Measurements from ENCODE around the gene CDKAL1. TPM values are rescaled to one million over a fixed set of nuclear protein-coding genes. Genes with fewer than 3 reads are reported as not detected.
"Not testable (repeated sequence)": the region's sequence is repeated elsewhere in the genome, so short reads cannot be mapped to it uniquely, and the experiment has no call there.

CDKAL1 gene
- total and polyA plus RNA-seq, 3 experiments from 2014 or later = 26.7 to 30.2 (median 29.6) TPM

- Mint-ChIP-seq H3K9me3 (peaks cover 0 to 1% (median 0%) of the 10 kb centered on the region in 5 donors), H3K27ac (no peak overlapping the region), H3K4me1 (peaks cover 0 to 5% (median 0%) of the 10 kb centered on the region in 3 donors), H3K36me3 (peaks cover 15 to 28% (median 19%) of the 10 kb centered on the region in 3 donors), H3K4me3 (no peak overlapping the region), H3K27me3 (no peaks in the 10 kb centered on the region)
- no peaks in the 10 kb centered on the region for H3K27me3 ChIP-seq (ENCODE audit: insufficient read depth, low read length, poor library complexity, severe bottlenecking)
- H3K4me3 ChIP-seq (ENCODE audit: low read length) = no peak overlapping the region
- no peaks in the 10 kb centered on the region for H3K4me1 ChIP-seq (ENCODE audit: insufficient read depth, low read length)
- ChIA-PET POLR2A (no interaction called here), CTCF (interaction anchor here (1.1 kb wide), 1 partner anchor 11 kb away, joined by 4 read pairs; no protein-coding TSS in a partner anchor)
- no peaks in the 10 kb centered on the region for H3K36me3 ChIP-seq (ENCODE audit: insufficient read depth, low read length)
- H3K27ac ChIP-seq (ENCODE audit: low read depth, low read length) = no peak overlapping the region
- no peak for DNase-seq
- H3K9me3 ChIP-seq (ENCODE audit: low read length) = no peaks in the 10 kb centered on the region
Measured at GRCh38 chr6:20826378-20826777, 292.1 kb downstream of the CDKAL1 start.

GRCh38 chr6:20827798-20828197, 293.5 kb downstream of the CDKAL1 start:
- no peak overlapping the region for H3K4me3 Mint-ChIP-seq
- Histone ChIP-seq H3K9me3 (ENCODE audit: low read length) (no peaks in the 10 kb centered on the region), H3K4me3 (ENCODE audit: low read length) (no peak overlapping the region), H3K27ac (ENCODE audit: low read depth, low read length) (no peak overlapping the region), H3K36me3 (ENCODE audit: insufficient read depth, low read length) (no peaks in the 10 kb centered on the region), H3K4me1 (ENCODE audit: insufficient read depth, low read length) (no peaks in the 10 kb centered on the region), H3K27me3 (ENCODE audit: insufficient read depth, low read length, poor library complexity, severe bottlenecking) (no peaks in the 10 kb centered on the region)
- DNase-seq = no peak
- ChIA-PET CTCF (no interaction called here), POLR2A (no interaction called here)
- peaks cover 0 to 7% (median under 1%) of the 10 kb centered on the region in 3 donors for H3K4me1 Mint-ChIP-seq
- H3K36me3 Mint-ChIP-seq = peaks cover 13 to 16% (median 13%) of the 10 kb centered on the region in 3 donors
- no peaks in the 10 kb centered on the region for H3K27me3 Mint-ChIP-seq
- no peaks in the 10 kb centered on the region for H3K9me3 Mint-ChIP-seq
- no peak overlapping the region for H3K27ac Mint-ChIP-seq

GRCh38 chr6:20830576-20830975, 296.3 kb downstream of the CDKAL1 start:
- Mint-ChIP-seq H3K27me3 (no peaks in the 10 kb centered on the region), H3K4me1 (peaks cover 19 to 33% (median 29%) of the 10 kb centered on the region in 3 donors), H3K4me3 (no peak overlapping the region), H3K27ac (no peak overlapping the region), H3K9me3 (no peaks in the 10 kb centered on the region), H3K36me3 (peaks cover 5 to 8% (median 5%) of the 10 kb centered on the region in 3 donors)
- ChIA-PET POLR2A (no interaction called here), CTCF (no interaction called here)
- H3K4me3 ChIP-seq (ENCODE audit: low read length) = no peak overlapping the region
- H3K27me3 ChIP-seq (ENCODE audit: insufficient read depth, low read length, poor library complexity, severe bottlenecking) = no peaks in the 10 kb centered on the region
- H3K4me1 ChIP-seq (ENCODE audit: insufficient read depth, low read length) = peaks cover 8% of the 10 kb centered on the region
- no peak for DNase-seq
- H3K27ac ChIP-seq (ENCODE audit: low read depth, low read length) = no peak overlapping the region
- no peaks in the 10 kb centered on the region for H3K9me3 ChIP-seq (ENCODE audit: low read length)
- no peaks in the 10 kb centered on the region for H3K36me3 ChIP-seq (ENCODE audit: insufficient read depth, low read length)

GRCh38 chr6:20831251-20831650, 297.0 kb downstream of the CDKAL1 start:
- H3K27me3 ChIP-seq (ENCODE audit: insufficient read depth, low read length, poor library complexity, severe bottlenecking); H3K27ac ChIP-seq (ENCODE audit: low read depth, low read length); H3K9me3 ChIP-seq (ENCODE audit: low read length); H3K4me3 Mint-ChIP-seq; H3K27ac Mint-ChIP-seq; H3K9me3 Mint-ChIP-seq; CTCF ChIA-PET; H3K4me3 ChIP-seq (ENCODE audit: low read length); H3K27me3 Mint-ChIP-seq; H3K36me3 ChIP-seq (ENCODE audit: insufficient read depth, low read length); DNase-seq; POLR2A ChIA-PET; H3K4me1 ChIP-seq (ENCODE audit: insufficient read depth, low read length): not testable (repeated sequence)
- H3K4me1 Mint-ChIP-seq = peaks cover 23 to 39% (median 35%) of the 10 kb centered on the region in 3 donors
- H3K36me3 Mint-ChIP-seq = peaks cover 5 to 11% (median 7%) of the 10 kb centered on the region in 3 donors

GRCh38 chr6:20833881-20834515, 299.7 kb downstream of the CDKAL1 start:
- Mint-ChIP-seq H3K36me3 (peaks cover 7 to 11% (median 9%) of the 10 kb centered on the region in 3 donors), H3K4me1 (peaks cover 36 to 55% (median 53%) of the 10 kb centered on the region in 3 donors), H3K9me3 (no peaks in the 10 kb centered on the region), H3K27ac (peak overlapping the region in 3 of 8 donors; percentile 2 to 64 (median 44)), H3K27me3 (no peaks in the 10 kb centered on the region), H3K4me3 (no peak overlapping the region)
- Histone ChIP-seq H3K36me3 (ENCODE audit: insufficient read depth, low read length) (no peaks in the 10 kb centered on the region), H3K4me3 (ENCODE audit: low read length) (no peak overlapping the region), H3K9me3 (ENCODE audit: low read length) (no peaks in the 10 kb centered on the region), H3K4me1 (ENCODE audit: insufficient read depth, low read length) (peaks cover 16% of the 10 kb centered on the region), H3K27me3 (ENCODE audit: insufficient read depth, low read length, poor library complexity, severe bottlenecking) (no peaks in the 10 kb centered on the region), H3K27ac (ENCODE audit: low read depth, low read length) (no peak overlapping the region)
- CTCF ChIA-PET = no interaction called here
- no peak for DNase-seq
- POLR2A ChIA-PET = no interaction called here

GRCh38 chr6:20835315-20836010, 301.2 kb downstream of the CDKAL1 start:
- Histone ChIP-seq H3K9me3 (ENCODE audit: low read length) (no peaks in the 10 kb centered on the region), H3K4me1 (ENCODE audit: insufficient read depth, low read length) (peaks cover 16% of the 10 kb centered on the region), H3K27ac (ENCODE audit: low read depth, low read length) (no peak overlapping the region), H3K36me3 (ENCODE audit: insufficient read depth, low read length) (no peaks in the 10 kb centered on the region), H3K27me3 (ENCODE audit: insufficient read depth, low read length, poor library complexity, severe bottlenecking) (no peaks in the 10 kb centered on the region), H3K4me3 (ENCODE audit: low read length) (no peak overlapping the region)
- peaks cover 40 to 67% (median 66%) of the 10 kb centered on the region in 3 donors for H3K4me1 Mint-ChIP-seq
- ChIA-PET CTCF (no interaction called here), POLR2A (no interaction called here)
- H3K27ac Mint-ChIP-seq = peak overlapping the region in 6 of 8 donors; percentile 7 to 80 (median 32)
- DNase-seq = no peak
- H3K9me3 Mint-ChIP-seq = no peaks in the 10 kb centered on the region
- H3K36me3 Mint-ChIP-seq = peaks cover 7 to 16% (median 13%) of the 10 kb centered on the region in 3 donors
- peak overlapping the region in 1 of 7 donors; percentile 49 for H3K4me3 Mint-ChIP-seq
- no peaks in the 10 kb centered on the region for H3K27me3 Mint-ChIP-seq

- peaks cover 2 to 14% (median 8%) of the 10 kb centered on the region in 3 donors for H3K36me3 Mint-ChIP-seq
- H3K27ac Mint-ChIP-seq = peak overlapping the region; percentile 47 to 89 (median 62)
- Histone ChIP-seq H3K9me3 (ENCODE audit: low read length) (no peaks in the 10 kb centered on the region), H3K27ac (ENCODE audit: low read depth, low read length) (no peak overlapping the region), H3K4me3 (ENCODE audit: low read length) (no peak overlapping the region), H3K27me3 (ENCODE audit: insufficient read depth, low read length, poor library complexity, severe bottlenecking) (no peaks in the 10 kb centered on the region), H3K4me1 (ENCODE audit: insufficient read depth, low read length) (peaks cover 16% of the 10 kb centered on the region), H3K36me3 (ENCODE audit: insufficient read depth, low read length) (no peaks in the 10 kb centered on the region)
- ChIA-PET POLR2A (interaction anchor here (0.6 kb wide), 1 partner anchor 756 kb away, joined by 3 read pairs; no protein-coding TSS in a partner anchor), CTCF (interaction anchor here (1.1 kb wide), 1 partner anchor 10 kb away, joined by 4 read pairs; no protein-coding TSS in a partner anchor)
- no peaks in the 10 kb centered on the region for H3K27me3 Mint-ChIP-seq
- peak overlapping the region in 5 of 7 donors; percentile 37 to 65 (median 45) for H3K4me3 Mint-ChIP-seq
- peaks cover 40 to 72% (median 70%) of the 10 kb centered on the region in 3 donors for H3K4me1 Mint-ChIP-seq
- peak in 4 of 5 donors; percentile 3 to 63 (median 52) for DNase-seq
- no peaks in the 10 kb centered on the region for H3K9me3 Mint-ChIP-seq
Measured at GRCh38 chr6:20837189-20837588, 302.9 kb downstream of the CDKAL1 start.

GRCh38 chr6:20838113-20838512, 303.9 kb downstream of the CDKAL1 start:
- Histone ChIP-seq H3K4me3 (ENCODE audit: low read length) (no peak overlapping the region), H3K36me3 (ENCODE audit: insufficient read depth, low read length) (no peaks in the 10 kb centered on the region), H3K9me3 (ENCODE audit: low read length) (no peaks in the 10 kb centered on the region), H3K27me3 (ENCODE audit: insufficient read depth, low read length, poor library complexity, severe bottlenecking) (no peaks in the 10 kb centered on the region), H3K4me1 (ENCODE audit: insufficient read depth, low read length) (peaks cover 16% of the 10 kb centered on the region), H3K27ac (ENCODE audit: low read depth, low read length) (no peak overlapping the region)
- DNase-seq = no peak
- no peaks in the 10 kb centered on the region for H3K27me3 Mint-ChIP-seq
- no peak overlapping the region for H3K4me3 Mint-ChIP-seq
- peaks cover 2 to 14% (median 8%) of the 10 kb centered on the region in 3 donors for H3K36me3 Mint-ChIP-seq
- H3K27ac Mint-ChIP-seq = peak overlapping the region in 2 of 8 donors; percentile 1 to 3
- peaks cover 38 to 67% (median 66%) of the 10 kb centered on the region in 3 donors for H3K4me1 Mint-ChIP-seq
- H3K9me3 Mint-ChIP-seq = no peaks in the 10 kb centered on the region
- CTCF ChIA-PET = interaction anchor here (1.1 kb wide), 1 partner anchor 11 kb away, joined by 4 read pairs; no protein-coding TSS in a partner anchor
- POLR2A ChIA-PET = no interaction called here

Data from CD8-positive, alpha-beta memory T cell (primary cell).